GM19397 (cell line): ENCODE data around the gene LUZP2.

Source experiments
- ATAC-seq: cut with Tn5 transposase; IDR thresholded peaks from one replicate; pipeline ENCODE4 v1.9.1; 2021; ENCODE audit warnings: mild to moderate bottlenecking, moderate library complexity; ENCODE audit not compliant: unreplicated experiment

LUZP2 gene

GRCh38 chr11:25065746-25066145 lies 568.9 kb downstream of the LUZP2 start:
- no peak for ATAC-seq

DNA sequence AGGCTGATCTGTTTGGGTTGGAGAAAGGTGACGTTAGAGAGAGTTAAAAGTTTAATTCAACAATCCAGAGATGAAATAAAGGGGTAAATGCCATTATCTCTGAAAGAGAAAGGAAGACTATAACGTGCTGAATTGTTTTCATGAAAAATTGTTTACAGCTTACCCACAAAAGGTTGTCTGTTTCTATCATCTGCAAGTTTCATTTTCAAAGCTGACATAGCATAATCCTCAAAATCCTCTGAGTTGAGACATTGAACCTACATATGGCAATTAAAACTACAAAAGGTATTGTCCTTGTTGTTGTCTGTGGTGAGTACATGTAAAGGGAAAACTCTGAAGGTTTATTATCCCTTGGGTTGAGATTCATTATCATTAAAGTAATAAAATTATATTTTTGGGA lies 569.9 kb downstream of the LUZP2 start:
- no peak for ATAC-seq

DNA sequence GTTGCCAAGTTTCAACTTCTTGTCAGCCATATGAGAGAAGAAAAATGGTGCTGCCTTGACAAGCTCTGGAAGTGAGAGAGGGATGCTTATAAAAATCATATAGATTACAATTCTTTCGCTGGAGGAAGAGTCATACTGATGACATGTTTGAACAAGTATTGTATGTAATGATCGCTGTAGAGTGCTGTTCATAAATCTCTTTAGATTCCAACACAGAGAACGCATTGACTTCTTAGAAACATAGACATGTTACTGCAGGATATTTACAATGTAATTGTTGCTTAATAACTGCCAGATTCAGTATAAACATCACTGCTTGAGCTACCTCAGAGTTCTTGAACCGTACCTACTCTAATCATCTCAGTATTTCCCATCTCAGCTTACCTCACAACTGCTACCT lies 571.6 kb downstream of the LUZP2 start:
- no peak for ATAC-seq

DNA sequence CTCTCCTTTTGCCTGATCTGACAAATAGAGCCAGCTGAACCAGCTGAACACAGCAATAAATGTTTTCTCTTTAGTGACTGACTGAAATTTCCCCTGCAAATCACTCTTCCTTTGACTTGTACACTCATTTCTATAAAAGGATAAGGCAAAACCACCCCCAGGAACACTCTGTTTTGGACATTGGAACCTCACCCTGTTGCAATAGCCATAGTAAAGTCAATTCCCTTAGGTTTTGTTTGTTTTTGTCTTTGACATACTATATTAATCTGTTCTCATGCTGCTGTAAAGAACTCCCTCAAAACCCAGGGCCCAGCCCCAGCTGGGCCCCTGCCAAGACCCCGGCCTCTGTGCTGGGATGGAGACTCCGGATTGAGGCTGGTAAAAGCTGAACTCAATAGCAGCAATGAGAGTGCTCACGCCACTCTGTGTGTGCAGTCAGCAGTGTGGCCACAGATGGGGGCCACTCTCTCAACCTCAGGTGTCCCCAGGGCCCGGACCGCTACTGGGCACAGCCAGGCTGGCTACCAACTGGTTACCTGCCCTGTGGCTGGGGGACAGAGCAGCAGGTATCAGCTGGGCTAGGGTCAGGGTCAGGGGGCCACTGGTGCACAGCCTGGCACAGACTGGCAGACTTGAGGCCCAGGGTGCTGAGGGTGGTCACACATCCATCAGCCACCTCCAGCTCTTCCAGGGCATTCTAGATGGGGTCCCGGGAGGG lies 597.4 kb downstream of the LUZP2 start:
- ATAC-seq, result no peak

DNA sequence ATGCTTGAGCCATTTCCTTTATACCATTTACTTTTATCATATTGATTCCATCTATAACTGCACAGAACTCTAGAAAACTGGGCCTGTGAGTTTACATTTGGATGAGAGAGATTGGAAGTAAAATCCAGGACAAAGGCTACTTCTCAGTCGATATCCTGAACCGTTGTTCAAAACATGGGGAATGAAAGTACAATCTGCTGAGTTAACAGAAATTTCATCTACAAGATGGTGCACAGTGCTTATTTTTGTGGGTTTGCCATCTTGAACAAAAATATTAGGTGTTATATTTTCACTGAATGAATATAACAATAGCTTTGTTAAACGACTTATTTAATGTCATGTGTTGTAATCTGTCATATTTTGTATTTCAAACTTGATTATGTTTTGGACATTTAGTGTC lies 622.6 kb downstream of the LUZP2 start:
- no peak for ATAC-seq
